GM23248 (cell line): ENCODE measurements around the gene ADAMTS17. TPM values are rescaled to one million over a fixed set of nuclear protein-coding genes. Genes with fewer than 3 reads are reported as not detected.
"Not testable (repeated sequence)": the region's sequence is repeated elsewhere in the genome, so short reads cannot be mapped to it uniquely, and the experiment has no call there.

Experiments used
- DNase-seq: peaks from one replicate; pipeline ENCODE4 v3.0.0-alpha.2; 2015
- H2AFZ ChIP-seq: fragments of 200-600 bp; sonication (generic); 2 replicates; pipeline ENCODE4 v1.6.1; 2016; ENCODE audit warnings: antibody characterized with exemption
- H3F3A ChIP-seq: fragments of 200-600 bp; sonication (generic); 2 replicates; pipeline ENCODE4 v1.6.1; 2016; ENCODE audit warnings: mild to moderate bottlenecking, antibody characterized with exemption, mixed run types; ENCODE audit not compliant: insufficient read depth
- H3K27ac ChIP-seq: fragments of 200-600 bp; sonication (generic); 2 replicates; pipeline ENCODE4 v1.5.1; 2016; ENCODE audit warnings: mild to moderate bottlenecking
- H3K27me3 ChIP-seq: fragments of 200-600 bp; sonication (generic); replicated peaks from 2 replicates; pipeline ENCODE4 v1.6.1; 2016; ENCODE audit warnings: mild to moderate bottlenecking; ENCODE audit not compliant: insufficient read depth
- H3K36me3 ChIP-seq: fragments of 200-600 bp; sonication (generic); 2 replicates; pipeline ENCODE4 v1.6.1; 2016; ENCODE audit warnings: low read depth, mild to moderate bottlenecking
- H3K4me1 ChIP-seq: fragments of 200-600 bp; sonication (generic); 2 replicates; pipeline ENCODE4 v1.6.1; 2016; ENCODE audit warnings: mild to moderate bottlenecking; ENCODE audit not compliant: insufficient read depth
- H3K4me2 ChIP-seq: fragments of 200-600 bp; sonication (generic); one replicate; pipeline ENCODE4 v1.6.1; 2016; ENCODE audit warnings: mild to moderate bottlenecking; ENCODE audit not compliant: unreplicated experiment
- H3K4me3 ChIP-seq: fragments of 200-600 bp; sonication (generic); 2 replicates; pipeline ENCODE4 v1.5.1; 2016; ENCODE audit warnings: mild to moderate bottlenecking
- H3K79me2 ChIP-seq: fragments of 200-600 bp; sonication (generic); 2 replicates; pipeline ENCODE4 v1.6.1; 2016; ENCODE audit warnings: mild to moderate bottlenecking; ENCODE audit not compliant: insufficient read depth
- H3K9ac ChIP-seq: fragments of 200-600 bp; sonication (generic); 2 replicates; pipeline ENCODE4 v1.6.1; 2016; ENCODE audit warnings: mild to moderate bottlenecking
- H3K9me2 ChIP-seq: fragments of 200-600 bp; sonication (generic); 2 replicates; pipeline ENCODE4 v1.6.1; 2016; ENCODE audit warnings: mixed run types, mild to moderate bottlenecking, moderate library complexity; ENCODE audit not compliant: insufficient read depth
- H3K9me3 ChIP-seq: fragments of 200-600 bp; sonication (generic); one replicate; pipeline ENCODE4 v1.6.1; 2017; ENCODE audit warnings: low read depth
- H4K20me1 ChIP-seq: fragments of 200-600 bp; sonication (generic); 2 replicates; pipeline ENCODE4 v1.6.0; 2016; ENCODE audit not compliant: insufficient read depth
- EZH2 ChIP-seq: fragments of 200-600 bp; sonication (generic); IDR thresholded peaks from 2 replicates; pipeline ENCODE4 v1.6.1; 2018; ENCODE audit warnings: antibody characterized with exemption, mild to moderate bottlenecking; ENCODE audit not compliant: insufficient read depth, poor library complexity, severe bottlenecking
- EZH2phosphoT487 ChIP-seq: fragments of 200-600 bp; sonication (generic); IDR thresholded peaks from 2 replicates; pipeline ENCODE4 v1.6.1; 2018; ENCODE audit warnings: antibody characterized with exemption, moderate library complexity, mild to moderate bottlenecking, low read depth; ENCODE audit not compliant: insufficient read depth
- WGBS, 2 experiments: methylation state at CpG; one replicate each; pipeline ENCODE4 v1.1.6; 2015 to 2017; ENCODE audit warnings: low lambda C conversion rate in 2 of 2, low coverage in 1 of 2; ENCODE audit errors: missing lambda C conversion rate in 2 of 2; 5-methylcytosine and 5-hydroxymethylcytosine counted together
- in situ Hi-C: fragments of 300-500 bp; cut with MboI; formaldehyde crosslinking; loops from 2 replicates; pipeline ENCODE4 v1.15.0; 2020
- polyA plus RNA-seq: library from polyadenylated mRNA; unstranded; fragments of >200 nt; fragmentation: Nextera tagmentation; extraction: Ambion mirVana; gene quantifications from 2 replicates; pipeline ENCODE4 v1.2.1, GENCODE V29; 2016
- total RNA-seq: library from RNA; depleted of rRNA; stranded (reverse); fragments of >200 nt; shearing (Covaris generic); gene quantifications from 2 replicates; pipeline ENCODE4 v1.2.3, GENCODE V29; 2014

The ADAMTS17 gene
- total and polyA plus RNA-seq, 2 experiments from 2014 or later, result not detected

- Histone ChIP-seq H3K27me3 (no peaks in the 10 kb centered on the region), H3K4me1 (no peaks in the 10 kb centered on the region), H2AFZ (no peak overlapping the region), H3K4me2 (no peak overlapping the region), H3K9me3 (no peaks in the 10 kb centered on the region), H3K4me3 (no peak overlapping the region), H4K20me1 (no peaks in the 10 kb centered on the region), H3K9me2 (no peaks in the 10 kb centered on the region), H3K9ac (no peak overlapping the region), H3F3A (no peaks in the 10 kb centered on the region), H3K79me2 (no peaks in the 10 kb centered on the region), H3K36me3 (no peaks in the 10 kb centered on the region), H3K27ac (no peak overlapping the region)
- in situ Hi-C loops, result no loop called here
- TF ChIP-seq EZH2, result no peak
- no peak for TF ChIP-seq EZH2phosphoT487
- DNase-seq, result no peak
- 38 to 50% methylated on average over 1 of the region's 1 CpG for WGBS, 2 experiments
Observed at GRCh38 chr15:99981191-99981647, 360.6 kb downstream of the ADAMTS17 start.

DNA sequence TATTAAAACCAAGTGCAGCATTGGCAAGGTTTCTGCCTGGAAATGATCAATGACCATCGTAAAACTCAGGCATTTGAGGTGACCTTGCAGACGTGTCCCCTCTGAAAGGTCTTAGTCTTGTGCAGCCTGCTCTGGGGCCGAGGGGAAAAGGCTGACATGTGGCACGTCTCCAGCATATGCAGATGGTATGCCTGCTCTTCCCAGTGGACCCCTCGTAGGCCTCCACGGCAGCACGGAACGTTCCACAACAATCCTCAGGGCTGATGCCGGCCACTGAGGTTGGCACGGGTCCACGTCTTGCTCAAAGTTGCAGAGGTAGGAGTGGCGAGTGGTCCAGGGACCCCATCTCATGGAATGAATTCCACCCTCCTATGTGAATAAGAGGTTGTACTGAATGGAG lies 361.0 kb downstream of the ADAMTS17 start:
- no peaks in the 10 kb centered on the region for H3K79me2 ChIP-seq
- no peaks in the 10 kb centered on the region for H3K36me3 ChIP-seq
- no peak for TF ChIP-seq EZH2phosphoT487
- no peak for TF ChIP-seq EZH2
- no peak overlapping the region for H3K4me2 ChIP-seq
- H2AFZ ChIP-seq, result no peak overlapping the region
- H3F3A ChIP-seq, result no peaks in the 10 kb centered on the region
- 44 to 51% methylated on average over 12 of the region's 12 CpGs for WGBS, 2 experiments
- no peaks in the 10 kb centered on the region for H3K27me3 ChIP-seq
- H3K4me3 ChIP-seq, result no peak overlapping the region
- H3K9me3 ChIP-seq, result no peaks in the 10 kb centered on the region
- no peaks in the 10 kb centered on the region for H3K4me1 ChIP-seq
- DNase-seq, result no peak
- no peaks in the 10 kb centered on the region for H3K9me2 ChIP-seq
- in situ Hi-C loops, result no loop called here
- H3K9ac ChIP-seq, result no peak overlapping the region
- no peak overlapping the region for H3K27ac ChIP-seq
- H4K20me1 ChIP-seq, result no peaks in the 10 kb centered on the region

- WGBS, 2 experiments, result 44 to 48% methylated on average over 5 of the region's 5 CpGs
- H3K4me1 ChIP-seq, H3K27ac ChIP-seq, H3K36me3 ChIP-seq, in situ Hi-C loops, H3F3A ChIP-seq, H3K79me2 ChIP-seq, H4K20me1 ChIP-seq, DNase-seq, H3K4me3 ChIP-seq, H3K9me2 ChIP-seq, H2AFZ ChIP-seq, H3K9me3 ChIP-seq, H3K27me3 ChIP-seq, H3K4me2 ChIP-seq, H3K9ac ChIP-seq: not testable (repeated sequence)
Observed at GRCh38 chr15:99979886-99980285, 361.9 kb downstream of the ADAMTS17 start.

GRCh38 chr15:99979371-99979770 lies 362.4 kb downstream of the ADAMTS17 start:
- no peaks in the 10 kb centered on the region for H3K9me3 ChIP-seq
- no peaks in the 10 kb centered on the region for H3K9me2 ChIP-seq
- DNase-seq, result no peak
- H3K27ac ChIP-seq, result no peak overlapping the region
- H3K4me1 ChIP-seq, result no peaks in the 10 kb centered on the region
- H3K9ac ChIP-seq, result no peak overlapping the region
- H3K79me2 ChIP-seq, result no peaks in the 10 kb centered on the region
- no peaks in the 10 kb centered on the region for H3K27me3 ChIP-seq
- TF ChIP-seq EZH2 (no peak), EZH2phosphoT487 (no peak)
- no peaks in the 10 kb centered on the region for H4K20me1 ChIP-seq
- H3K4me3 ChIP-seq, result no peak overlapping the region
- H3K36me3 ChIP-seq, result no peaks in the 10 kb centered on the region
- 77 to 84% methylated on average over 15 of the region's 15 CpGs for WGBS, 2 experiments
- H3K4me2 ChIP-seq, result no peak overlapping the region
- H3F3A ChIP-seq, result no peaks in the 10 kb centered on the region
- in situ Hi-C loops, result no loop called here
- no peak overlapping the region for H2AFZ ChIP-seq

GRCh38 chr15:99978426-99978825 lies 363.3 kb downstream of the ADAMTS17 start:
- Histone ChIP-seq H2AFZ (no peak overlapping the region), H3K4me3 (no peak overlapping the region), H3K4me1 (no peaks in the 10 kb centered on the region), H3K9ac (no peak overlapping the region), H3F3A (no peaks in the 10 kb centered on the region), H4K20me1 (no peaks in the 10 kb centered on the region), H3K79me2 (no peaks in the 10 kb centered on the region), H3K9me3 (no peaks in the 10 kb centered on the region), H3K36me3 (no peaks in the 10 kb centered on the region), H3K27ac (no peak overlapping the region), H3K4me2 (no peak overlapping the region), H3K27me3 (no peaks in the 10 kb centered on the region), H3K9me2 (no peaks in the 10 kb centered on the region)
- DNase-seq, result no peak
- in situ Hi-C loops, result no loop called here
- TF ChIP-seq EZH2, result no peak
- TF ChIP-seq EZH2phosphoT487, result no peak
- WGBS, 2 experiments, result 56 to 65% methylated on average over 10 of the region's 10 CpGs
